Measurements from ENCODE around the gene TM9SF1. TPM values are rescaled to one million over a fixed set of nuclear protein-coding genes. Genes with fewer than 3 reads are reported as not detected.

TM9SF1 gene
- total and polyA plus RNA-seq, 10 of the 15 experiments (the other 5 are each of a cell fraction or from before 2014, with no cell fraction given) = 7.2 to 39.2 (median 17.6) TPM

DNA sequence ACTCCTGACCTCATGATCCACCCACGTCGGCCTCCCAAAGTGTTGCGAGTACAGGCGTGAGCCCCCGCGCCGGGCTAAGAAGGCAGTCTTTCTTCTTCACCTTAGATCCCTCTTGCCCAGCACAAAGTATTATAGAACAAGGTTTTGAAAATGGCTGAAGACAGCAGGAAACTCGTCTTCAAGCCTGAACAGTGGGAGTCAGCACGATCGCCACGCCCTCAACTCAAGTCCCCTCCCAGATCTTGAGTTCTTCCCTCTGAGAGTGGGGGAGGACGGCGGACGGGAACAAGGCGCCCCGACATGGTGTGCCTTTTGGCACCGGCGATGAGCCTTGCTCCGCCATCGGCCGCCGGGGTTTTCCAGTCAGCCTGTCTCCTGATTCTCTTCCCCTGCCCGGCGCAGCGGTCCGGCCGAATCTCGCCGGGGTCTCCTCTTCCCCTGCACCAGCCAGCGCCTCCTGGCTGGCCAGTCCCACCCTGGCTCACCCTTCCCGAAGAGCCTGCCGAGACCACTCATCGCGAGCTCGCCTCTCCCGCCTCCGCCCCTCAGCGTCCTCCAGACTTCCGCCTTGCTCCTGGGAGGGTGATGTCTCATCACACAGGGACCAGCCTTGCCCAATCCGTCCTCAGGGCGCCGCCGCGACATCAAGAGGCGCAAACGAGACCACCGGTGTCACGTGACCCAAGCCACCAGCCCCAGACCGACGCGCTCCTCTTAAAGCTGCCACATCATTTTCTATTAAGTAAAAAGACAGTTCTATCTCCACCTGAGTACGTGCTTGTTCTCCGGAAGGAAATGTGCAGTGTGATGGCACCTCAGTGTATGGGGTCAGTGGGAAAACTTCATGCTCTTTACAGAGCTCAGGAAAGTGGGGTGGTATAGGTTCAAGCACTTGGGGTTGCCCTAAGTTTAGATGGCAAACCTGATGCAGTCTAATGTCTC, 18.0 kb upstream of the TM9SF1 start, which contains the start of gene CHMP4A (continued):
- TF ChIP-seq E2F4 (IDR thresholded peaks at IDR 0.05; ENCODE audit: low read depth, low read length) = no peak
- no peak for TF ChIP-seq CHD4 (IDR thresholded peaks at IDR 0.05)
- TF ChIP-seq, protein P1, sequence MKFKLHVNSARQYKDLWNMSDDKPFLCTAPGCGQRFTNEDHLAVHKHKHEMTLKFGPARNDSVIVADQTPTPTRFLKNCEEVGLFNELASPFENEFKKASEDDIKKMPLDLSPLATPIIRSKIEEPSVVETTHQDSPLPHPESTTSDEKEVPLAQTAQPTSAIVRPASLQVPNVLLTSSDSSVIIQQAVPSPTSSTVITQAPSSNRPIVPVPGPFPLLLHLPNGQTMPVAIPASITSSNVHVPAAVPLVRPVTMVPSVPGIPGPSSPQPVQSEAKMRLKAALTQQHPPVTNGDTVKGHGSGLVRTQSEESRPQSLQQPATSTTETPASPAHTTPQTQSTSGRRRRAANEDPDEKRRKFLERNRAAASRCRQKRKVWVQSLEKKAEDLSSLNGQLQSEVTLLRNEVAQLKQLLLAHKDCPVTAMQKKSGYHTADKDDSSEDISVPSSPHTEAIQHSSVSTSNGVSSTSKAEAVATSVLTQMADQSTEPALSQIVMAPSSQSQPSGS (IDR thresholded peaks at IDR 0.05; ENCODE audit: low read length) = no peak
- TF ChIP-seq BCL11A (IDR thresholded peaks at IDR 0.05; ENCODE audit: low read depth, low read length) = no peak
- TF ChIP-seq NFXL1 (IDR thresholded peaks at IDR 0.05; ENCODE audit: borderline replicate concordance) = no peak
- 0 out of 2 replicates have a peak, but pooled peaks have one; percentile 24 for TF ChIP-seq JUND (IDR thresholded peaks at IDR 0.05; ENCODE audit: low read depth, low read length)
- TF ChIP-seq RBBP5 (conservative IDR thresholded peaks at IDR 0.05) = no peak
- 0 out of 2 replicates have a peak, but pooled peaks have one; percentile 32 for TF ChIP-seq IRF4 (IDR thresholded peaks at IDR 0.05; ENCODE audit: low read depth, low read length)
- TF ChIP-seq, protein P2, sequence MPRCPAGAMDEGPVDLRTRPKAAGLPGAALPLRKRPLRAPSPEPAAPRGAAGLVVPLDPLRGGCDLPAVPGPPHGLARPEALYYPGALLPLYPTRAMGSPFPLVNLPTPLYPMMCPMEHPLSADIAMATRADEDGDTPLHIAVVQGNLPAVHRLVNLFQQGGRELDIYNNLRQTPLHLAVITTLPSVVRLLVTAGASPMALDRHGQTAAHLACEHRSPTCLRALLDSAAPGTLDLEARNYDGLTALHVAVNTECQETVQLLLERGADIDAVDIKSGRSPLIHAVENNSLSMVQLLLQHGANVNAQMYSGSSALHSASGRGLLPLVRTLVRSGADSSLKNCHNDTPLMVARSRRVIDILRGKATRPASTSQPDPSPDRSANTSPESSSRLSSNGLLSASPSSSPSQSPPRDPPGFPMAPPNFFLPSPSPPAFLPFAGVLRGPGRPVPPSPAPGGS (IDR thresholded peaks at IDR 0.05; ENCODE audit: borderline replicate concordance, insufficient read depth, low read depth, low read length, poor library complexity, severe bottlenecking) = no peak
- peak; percentile 66; the same call in 1 of the 2 replicates for TF ChIP-seq TCF3 (IDR thresholded peaks at IDR 0.05; ENCODE audit: borderline replicate concordance, insufficient read depth, low read depth, low read length)
- TF ChIP-seq DPF2 (IDR thresholded peaks at IDR 0.05) = peak; percentile 63; the same call in 1 of the 2 replicates
- TF ChIP-seq CREM (IDR thresholded peaks at IDR 0.05; ENCODE audit: low read depth) = peak; percentile 99
- peak in 1 of 2 experiments; percentile 75; a peak in 1 of 4 replicates for TF ChIP-seq SRF (IDR thresholded peaks at IDR 0.05; ENCODE audit: low read depth in 2 of 2, low read length in 2 of 2)
- TF ChIP-seq MYB (IDR thresholded peaks at IDR 0.05; ENCODE audit: borderline replicate concordance, low read depth, low read length) = no peak
- TF ChIP-seq YBX1 (IDR thresholded peaks at IDR 0.05) = no peak
- peak; percentile 94 for TF ChIP-seq BACH1 (IDR thresholded peaks at IDR 0.05; ENCODE audit: borderline replicate concordance)
- peak; percentile 94 for TF ChIP-seq ATF3 (IDR thresholded peaks at IDR 0.05; ENCODE audit: borderline replicate concordance, extremely low read depth, low read depth, low read length)
- peak; percentile 39 for TF ChIP-seq ZNF687 (IDR thresholded peaks at IDR 0.05)

Data from GM12878 (cell line).